HG02852 (cell line): ENCODE measurements around the gene LMO3.

Source experiments
- ATAC-seq: cut with Tn5 transposase; IDR thresholded peaks from one replicate; pipeline ENCODE4 v1.9.1; 2021; ENCODE audit warnings: mild to moderate bottlenecking, moderate library complexity; ENCODE audit not compliant: unreplicated experiment

The LMO3 gene

DNA sequence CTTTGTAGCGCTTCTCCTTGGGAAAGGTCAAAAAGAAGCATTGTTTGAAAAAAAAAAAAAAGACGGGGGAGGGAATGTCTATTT lies at the start of gene LMO3:
Gene LMO3 (minus strand): TSS at position 46 of the 84 bp plus-strand sequence. CDS start 5,302 bp downstream, outside the sequence.
- ATAC-seq: no peak

GRCh38 chr12:16636435-16637055 lies 30.6 kb upstream of the LMO3 start:
- ATAC-seq: peak; percentile 80

DNA sequence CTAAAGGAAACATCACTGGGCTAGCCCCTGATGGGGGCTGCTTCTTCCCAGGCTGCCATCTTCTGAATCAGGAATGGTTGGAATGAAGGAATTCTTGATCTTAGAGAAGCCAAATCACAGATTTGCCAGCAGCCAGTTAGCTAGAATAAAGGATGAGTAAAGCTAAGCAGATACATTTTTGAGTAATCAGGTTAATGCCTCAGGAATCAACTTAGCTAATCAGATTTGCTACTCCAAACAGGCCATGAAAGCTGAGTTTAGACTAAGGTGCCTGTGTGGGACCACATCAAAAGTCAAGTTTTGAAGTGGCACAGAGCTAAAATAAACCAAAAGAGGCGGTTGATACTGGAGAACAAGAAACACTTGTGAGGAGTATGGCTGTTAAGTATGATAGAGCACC lies 28.8 kb upstream of the LMO3 start:
- ATAC-seq: no peak

- ATAC-seq: no peak
Measured at GRCh38 chr12:16626991-16627390, 21.0 kb upstream of the LMO3 start.

DNA sequence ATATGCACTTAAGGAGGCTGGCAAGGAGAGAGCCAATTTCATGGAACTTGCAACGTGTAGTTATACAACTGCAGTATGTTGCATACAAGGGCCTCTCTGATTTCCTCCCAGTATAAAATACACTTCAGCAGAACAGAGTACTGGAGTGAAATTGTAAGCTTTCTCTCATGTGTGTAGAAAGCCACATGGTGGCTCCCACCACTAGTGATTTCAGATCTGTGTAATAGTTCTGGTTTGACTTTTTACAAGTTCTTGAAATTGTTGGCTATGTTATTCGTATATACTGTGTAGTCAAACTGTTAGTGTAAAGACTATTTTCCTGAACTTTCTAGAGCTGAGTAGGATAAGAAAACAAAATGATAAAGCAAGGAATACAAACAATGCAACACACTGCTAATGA lies 16.4 kb upstream of the LMO3 start:
- no peak for ATAC-seq

GRCh38 chr12:16619537-16619936 lies 13.6 kb upstream of the LMO3 start:
- no peak for ATAC-seq

DNA sequence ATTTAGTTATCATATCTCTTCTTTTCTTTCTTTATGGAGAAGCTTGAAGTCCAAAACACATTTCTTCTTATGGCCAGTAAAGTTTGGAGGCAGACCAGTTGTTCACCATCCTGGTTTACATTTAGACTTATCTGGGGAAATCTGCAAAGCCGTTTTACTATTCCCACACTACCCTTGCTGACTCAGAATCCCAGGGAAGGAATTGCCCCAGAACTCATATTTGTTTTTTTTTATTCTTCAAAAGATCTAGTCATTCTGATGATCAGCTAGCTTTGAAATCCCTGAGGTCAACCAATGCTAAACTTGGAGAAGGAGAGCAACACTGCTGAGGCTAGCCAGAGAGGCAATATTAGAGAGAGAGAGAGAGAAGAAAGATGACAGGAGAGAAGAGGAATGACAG lies 12.3 kb upstream of the LMO3 start:
- ATAC-seq: no peak

GRCh38 chr12:16613199-16613598 lies 7.2 kb upstream of the LMO3 start:
- ATAC-seq: no peak

- ATAC-seq: no peak
Measured at GRCh38 chr12:16612647-16613046, 6.7 kb upstream of the LMO3 start.

- no peak for ATAC-seq
Measured at GRCh38 chr12:16611146-16611545, 5.2 kb upstream of the LMO3 start.

DNA sequence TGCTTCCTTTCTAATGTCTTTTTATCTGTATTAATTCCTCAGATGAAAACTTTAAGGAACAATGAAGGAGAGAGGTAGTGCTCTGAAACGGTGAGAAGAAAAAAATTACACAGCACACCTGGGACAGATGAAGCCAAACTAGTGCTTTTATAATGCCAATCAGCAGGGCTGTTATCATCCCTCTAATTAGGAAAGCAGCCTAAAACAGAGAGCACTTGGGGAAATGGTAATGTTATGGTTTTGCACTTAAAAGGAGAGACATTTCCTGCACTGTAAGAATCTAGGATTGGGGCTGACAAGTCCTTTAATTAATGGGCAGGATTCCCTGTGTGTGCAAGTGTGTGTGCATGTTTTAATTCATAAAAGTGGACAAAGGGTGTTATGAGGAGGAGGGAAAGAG lies 4.8 kb upstream of the LMO3 start:
- ATAC-seq: no peak

- no peak for ATAC-seq
Measured at GRCh38 chr12:16610001-16610585, 4.1 kb upstream of the LMO3 start.

DNA sequence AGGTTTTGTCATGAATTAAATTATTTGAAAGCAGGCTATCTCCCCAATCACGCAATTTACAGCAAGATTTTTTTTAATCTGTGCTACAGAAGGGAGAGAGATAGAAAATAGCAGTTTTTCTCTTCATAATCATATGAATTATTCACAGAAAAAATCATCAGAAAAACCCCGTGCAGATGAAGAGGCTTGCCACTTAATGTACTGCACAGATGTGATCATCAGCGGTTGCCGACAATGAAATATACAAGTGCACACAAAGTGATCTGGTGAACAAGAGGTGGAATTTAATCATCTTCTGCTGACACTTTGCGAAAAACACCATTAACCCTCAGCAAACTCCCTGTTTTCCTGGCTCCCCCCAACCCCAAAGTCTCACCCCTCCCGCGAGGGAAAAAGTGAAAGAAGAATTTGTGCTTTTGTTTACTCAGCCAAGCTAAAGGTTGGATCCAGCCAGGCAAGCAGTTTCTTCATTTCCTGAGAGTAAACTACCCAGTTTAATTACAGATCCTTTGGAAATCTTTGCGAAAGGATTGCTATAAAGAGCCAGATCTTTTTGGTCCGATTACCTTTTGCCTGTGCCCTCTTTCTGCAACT lies 3.1 kb upstream of the LMO3 start:
- no peak for ATAC-seq

DNA sequence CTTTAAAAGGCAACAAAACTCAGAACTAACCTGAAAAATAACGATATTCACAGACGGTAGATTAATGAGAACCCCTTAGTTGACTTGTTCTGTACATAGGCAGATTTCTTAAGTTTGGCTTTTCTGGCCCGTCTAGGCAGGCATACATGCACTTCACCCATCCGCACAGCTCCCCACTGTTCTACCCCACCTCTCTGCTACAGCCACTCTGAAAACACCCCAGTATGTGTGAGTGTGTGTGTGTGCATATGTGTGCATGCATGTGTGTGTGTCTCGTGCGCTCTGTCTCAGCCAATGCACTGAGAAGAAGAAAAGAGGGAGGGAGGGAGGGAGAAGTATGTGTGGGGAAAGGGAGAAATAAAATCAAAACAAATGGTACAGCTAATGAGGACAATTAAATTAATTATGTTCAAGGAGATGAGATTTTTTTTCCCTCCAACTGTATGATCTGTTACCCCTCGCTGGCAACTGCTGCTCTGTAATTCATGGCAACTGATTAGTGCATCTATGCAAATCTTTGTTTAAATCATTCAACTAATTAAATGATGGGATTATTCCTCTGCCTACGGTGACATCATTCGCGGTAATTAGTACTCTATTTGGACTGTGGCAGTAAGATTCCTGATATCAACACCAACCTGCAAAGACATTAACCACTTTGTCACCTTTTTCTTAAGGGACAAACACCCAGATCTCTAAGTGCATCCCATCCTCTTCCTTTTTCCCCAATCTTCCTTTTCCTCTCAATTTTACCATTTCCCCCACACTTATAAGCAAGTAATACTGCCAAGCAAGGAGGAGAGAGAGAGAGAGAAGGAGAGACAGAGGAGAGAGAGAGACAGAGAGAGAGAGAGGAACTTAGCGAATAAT lies 2.2 kb upstream of the LMO3 start:
- ATAC-seq: no peak

GRCh38 chr12:16606991-16607390 lies 1.0 kb upstream of the LMO3 start:
- no peak for ATAC-seq

DNA sequence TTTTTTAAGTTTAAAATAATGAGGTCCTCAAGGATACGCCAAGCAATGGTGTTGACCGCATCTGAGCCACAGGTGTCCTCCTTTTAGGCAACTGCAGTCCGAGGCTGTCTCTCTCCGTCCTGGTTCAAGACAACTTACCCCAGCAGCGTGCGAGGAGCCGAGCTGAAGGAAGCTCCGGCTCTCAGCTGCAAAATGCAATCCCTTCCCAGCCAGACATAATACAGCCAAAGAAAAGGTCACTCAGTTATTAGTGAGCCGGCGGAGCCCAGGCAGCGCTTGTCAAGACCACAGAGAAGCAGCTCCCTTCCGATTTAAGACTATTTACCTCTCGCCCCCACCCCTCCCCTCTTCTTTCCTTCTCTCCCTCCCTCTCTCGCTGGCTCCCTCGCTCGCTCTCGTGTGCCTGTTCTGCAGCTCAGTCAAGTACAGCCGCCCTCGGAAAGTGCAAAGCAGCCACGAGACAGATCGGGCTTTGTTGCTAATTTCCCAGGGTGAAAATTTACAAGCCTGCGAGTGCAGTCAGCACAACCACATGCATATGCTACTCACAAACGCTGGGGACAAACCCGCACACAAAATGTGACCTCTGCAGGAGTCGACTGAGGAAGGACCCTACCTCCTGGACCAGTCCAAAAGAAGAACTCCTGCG lies 363 bp upstream of the LMO3 start:
- no peak for ATAC-seq

GRCh38 chr12:16605642-16606116 lies 283 bp downstream of the LMO3 start:
- no peak for ATAC-seq

GRCh38 chr12:16604596-16605252 lies 1.2 kb downstream of the LMO3 start:
- no peak for ATAC-seq

DNA sequence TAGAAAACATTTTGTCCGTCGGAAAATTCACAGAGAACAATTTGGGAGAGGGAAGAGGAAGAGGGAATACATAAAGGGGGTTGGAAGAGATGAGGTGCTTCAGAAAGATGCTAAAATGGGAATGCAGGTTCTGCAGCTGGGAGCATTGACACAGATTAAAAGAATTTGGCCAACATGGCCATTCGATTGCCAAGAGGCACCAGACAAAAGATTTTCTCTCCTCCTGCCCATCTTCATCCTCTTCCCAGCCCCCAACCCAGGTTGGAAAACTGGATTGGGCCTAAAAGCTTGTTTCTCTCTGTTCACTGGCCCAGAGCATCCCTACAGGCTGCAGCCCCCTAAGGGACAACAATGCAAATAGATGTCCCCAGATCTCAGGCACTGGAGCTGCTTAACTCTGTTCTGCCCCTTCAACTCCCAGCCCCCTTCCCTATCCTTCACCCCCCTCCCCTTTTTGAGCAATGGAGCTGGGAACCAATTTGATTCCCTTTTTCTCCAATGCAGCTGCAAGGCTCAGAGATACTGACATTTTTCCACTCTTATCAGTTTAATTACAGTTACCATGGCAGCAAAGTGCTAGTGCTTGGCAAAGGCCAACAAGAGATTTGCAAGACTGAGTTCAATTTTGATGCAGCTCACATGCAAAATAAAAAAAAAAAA lies 1.9 kb downstream of the LMO3 start:
- no peak for ATAC-seq

DNA sequence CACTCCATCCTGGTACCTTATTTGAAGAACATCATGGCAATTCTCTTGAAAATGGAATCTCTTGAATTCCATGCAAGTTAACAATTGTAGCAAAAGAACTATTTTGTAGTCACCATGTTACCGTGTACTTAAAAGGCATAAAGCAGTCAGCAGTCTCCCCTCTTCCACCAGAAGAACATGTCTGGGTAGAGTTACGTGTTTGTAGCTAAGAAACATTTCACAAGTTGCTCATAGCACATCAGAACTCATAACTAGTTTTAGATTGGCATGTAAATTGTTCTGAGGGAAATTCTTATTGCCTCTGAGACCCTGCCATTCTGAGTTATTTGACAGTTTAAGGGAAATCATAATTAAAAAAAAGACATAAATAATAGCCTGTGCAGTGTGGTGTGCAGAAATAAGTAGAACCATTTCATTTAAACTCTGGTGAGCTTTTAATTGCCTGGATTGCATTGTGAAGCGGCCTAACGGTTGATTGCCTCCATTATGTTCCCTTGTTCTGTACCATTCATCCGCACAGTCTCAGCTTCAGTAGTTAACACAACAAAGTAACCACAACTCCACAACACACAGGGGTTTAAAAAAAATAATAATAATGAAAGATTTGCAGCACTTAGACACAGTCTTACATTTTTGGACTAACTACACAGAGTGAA lies 2.6 kb downstream of the LMO3 start:
- ATAC-seq: no peak
